Stimulated activated naive CD4-positive, alpha-beta T cell (primary cell): Measurements from ENCODE around the gene DEFB113.
"Not testable (repeated sequence)": the region's sequence is repeated elsewhere in the genome, so short reads cannot be mapped to it uniquely, and the experiment has no call there.

Experiments
- DNase-seq, 6 experiments: peaks; one replicate each; lab custom pipeline; 2025; lab: John Stamatoyannopoulos, UW

DEFB113 gene

GRCh38 chr6:49969605-49970004 is at the start of gene DEFB113:
Gene DEFB113 (minus strand): TSS chr6:49969625. CDS start chr6:49969625, 0 bp downstream.
- no peak for DNase-seq

GRCh38 chr6:50007819-50008218 is 38.4 kb upstream of the DEFB113 start:
- no peak for DNase-seq

GRCh38 chr6:50003139-50003538 is 33.7 kb upstream of the DEFB113 start:
- no peak for DNase-seq

- no peak for DNase-seq
Measured at GRCh38 chr6:49995278-49995677, 25.9 kb upstream of the DEFB113 start.

- no peak for DNase-seq
Measured at GRCh38 chr6:49988900-49989299, 19.5 kb upstream of the DEFB113 start.

GRCh38 chr6:49987749-49988148 is 18.3 kb upstream of the DEFB113 start:
- DNase-seq = no peak

GRCh38 chr6:49986551-49986950 is 17.1 kb upstream of the DEFB113 start:
- no peak for DNase-seq

- no peak for DNase-seq
Measured at GRCh38 chr6:49982046-49982445, 12.6 kb upstream of the DEFB113 start.

- no peak for DNase-seq
Measured at GRCh38 chr6:49980898-49981297, 11.5 kb upstream of the DEFB113 start.

GRCh38 chr6:49979584-49979983 is 10.2 kb upstream of the DEFB113 start:
- DNase-seq = no peak

- no peak for DNase-seq
Measured at GRCh38 chr6:49978332-49979226, 9.2 kb upstream of the DEFB113 start.

- DNase-seq = no peak
Measured at GRCh38 chr6:49966823-49967222, 2.6 kb downstream of the DEFB113 start.

- no peak for DNase-seq
Measured at GRCh38 chr6:49966334-49966733, 3.1 kb downstream of the DEFB113 start.

GRCh38 chr6:49964064-49964463 is 5.4 kb downstream of the DEFB113 start, which contains the start of gene DEFB114:
Gene DEFB114 (minus strand): TSS chr6:49964164. CDS start chr6:49964105, 59 bp downstream.
- DNase-seq = no peak

GRCh38 chr6:49958180-49958579 is 11.2 kb downstream of the DEFB113 start:
- DNase-seq = no peak

- DNase-seq = no peak
Measured at GRCh38 chr6:49955847-49956246, 13.6 kb downstream of the DEFB113 start.

GRCh38 chr6:49951926-49952325 is 17.5 kb downstream of the DEFB113 start:
- no peak for DNase-seq

- DNase-seq = no peak
Measured at GRCh38 chr6:49950415-49950751, 19.0 kb downstream of the DEFB113 start.

GRCh38 chr6:49949062-49949461 is 20.4 kb downstream of the DEFB113 start:
- DNase-seq = no peak

GRCh38 chr6:49946835-49947234 is 22.6 kb downstream of the DEFB113 start:
- no peak for DNase-seq

- not testable (repeated sequence) for DNase-seq
Measured at GRCh38 chr6:49944068-49944467, 25.4 kb downstream of the DEFB113 start.

GRCh38 chr6:49939993-49940498 is 29.4 kb downstream of the DEFB113 start:
- DNase-seq = no peak

- no peak for DNase-seq
Measured at GRCh38 chr6:49937811-49938210, 31.6 kb downstream of the DEFB113 start.

GRCh38 chr6:49937017-49937416 is 32.4 kb downstream of the DEFB113 start:
- DNase-seq = no peak
